CD1c-positive myeloid dendritic cell (primary cell): ENCODE results near the gene IQCC.

Experiments used
- DNase-seq: peaks from one replicate; pipeline ENCODE4 v3.0.0-alpha.2; 2016; ENCODE audit errors: extremely low spot score

Gene IQCC

DNA sequence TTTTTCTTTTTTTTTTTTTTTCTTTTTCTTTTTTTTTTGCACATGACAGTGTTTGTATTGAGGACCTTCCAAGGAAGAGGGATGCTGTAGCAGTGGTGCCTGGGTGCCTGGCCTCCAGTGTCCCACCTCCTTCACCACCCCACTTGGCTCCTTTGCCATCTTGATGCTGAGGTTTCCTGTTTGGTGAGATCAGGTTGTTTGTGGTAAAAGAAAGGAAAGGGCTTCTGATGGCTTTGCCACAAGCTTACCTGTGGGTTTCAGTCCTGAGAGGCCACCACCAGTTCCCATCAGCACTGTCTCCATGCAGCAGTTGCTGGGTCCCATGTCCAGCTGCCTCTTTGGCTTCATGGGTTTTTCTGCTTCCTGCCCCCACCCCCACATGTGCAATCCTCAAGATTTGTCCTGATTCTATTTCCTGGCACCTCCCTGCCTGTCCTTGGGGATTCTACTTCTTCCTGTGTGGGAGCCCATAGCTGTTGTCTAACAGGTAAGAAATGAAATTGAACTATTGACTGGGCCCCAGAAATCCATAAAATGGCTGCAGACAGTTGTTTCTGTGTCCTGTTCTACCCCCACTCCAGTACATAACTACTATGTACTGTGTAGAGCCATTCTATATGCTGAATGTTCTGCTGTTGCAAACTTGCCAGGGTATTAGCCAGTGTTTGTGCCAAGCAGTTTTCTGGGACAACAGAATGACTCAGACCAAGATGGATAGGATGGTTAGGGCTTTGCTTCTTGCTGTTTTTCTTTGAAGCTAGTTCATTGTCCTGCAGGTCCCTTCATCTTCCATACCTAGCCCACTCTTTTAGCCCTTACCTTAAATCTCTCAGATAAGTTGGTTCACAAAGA is 9.3 kb upstream of the IQCC start:
- no peak for DNase-seq

- no peak for DNase-seq
These were observed 8.4 kb upstream of the IQCC start for GRCh38 chr1:32197074-32197473.

DNA sequence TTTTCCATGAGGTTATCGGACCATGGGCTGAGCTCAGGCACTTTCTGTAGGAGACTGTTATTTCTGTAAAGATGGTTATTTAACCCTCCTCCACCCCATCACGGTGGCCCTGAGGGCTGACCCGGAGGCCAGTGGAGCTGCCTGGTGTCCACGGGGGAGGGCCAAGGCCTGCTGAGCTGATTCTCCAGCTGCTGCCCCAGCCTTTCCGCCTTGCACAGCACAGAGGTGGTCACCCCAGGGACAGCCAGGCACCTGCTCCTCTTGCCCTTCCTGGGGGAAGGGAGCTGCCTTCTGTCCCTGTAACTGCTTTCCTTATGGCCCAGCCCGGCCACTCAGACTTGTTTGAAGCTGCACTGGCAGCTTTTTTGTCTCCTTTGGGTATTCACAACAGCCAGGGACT is 7.6 kb upstream of the IQCC start:
- DNase-seq, result no peak

- DNase-seq, result no peak
These were observed 7.0 kb upstream of the IQCC start for GRCh38 chr1:32198237-32199042.

GRCh38 chr1:32199043-32199716 is 6.3 kb upstream of the IQCC start:
- DNase-seq, result no peak

- DNase-seq, result no peak
These were observed 5.8 kb upstream of the IQCC start for GRCh38 chr1:32199717-32200072.

DNA sequence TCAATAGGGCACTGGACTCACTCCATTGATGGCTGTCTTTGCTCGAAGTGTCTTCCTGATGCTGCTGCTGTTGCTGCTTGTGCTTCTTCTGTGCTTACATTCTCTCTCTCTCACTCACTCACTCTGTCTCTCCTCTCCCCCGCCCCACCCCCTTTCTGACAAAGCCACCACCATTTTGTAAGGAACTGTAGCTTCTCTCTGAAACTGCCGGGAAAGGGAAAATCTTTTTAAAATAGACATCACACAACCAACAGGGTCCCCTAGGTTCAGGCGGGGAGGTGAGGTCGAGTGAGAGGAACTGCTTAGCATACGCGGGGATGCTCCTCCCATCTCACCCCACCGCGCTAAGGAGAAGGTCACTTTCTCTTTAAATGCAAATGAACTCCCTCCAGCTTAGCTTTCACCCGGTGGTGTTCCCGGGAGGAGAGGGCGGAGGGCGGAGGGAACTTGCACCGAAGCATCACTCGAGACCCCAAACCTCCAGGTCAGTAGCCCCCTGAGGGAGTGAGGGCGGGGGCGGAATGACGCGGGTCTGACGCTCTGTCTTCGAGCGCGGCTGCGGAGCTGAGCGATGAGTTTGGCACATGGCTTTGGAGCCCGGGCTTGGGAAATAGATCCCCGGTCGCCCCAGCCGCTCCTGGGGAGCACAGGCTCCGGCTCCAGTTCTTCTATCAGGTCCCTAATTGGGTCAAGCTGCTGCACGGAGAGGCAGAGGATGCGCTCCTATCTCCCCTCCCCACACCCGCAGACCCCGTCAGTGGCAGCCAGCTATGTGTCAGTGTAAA is 5.1 kb upstream of the IQCC start, which contains the start of gene CCDC28B:
Gene CCDC28B (plus strand): TSS at position 370 of the 785 bp plus-strand sequence. CDS start 1,341 bp downstream, outside the sequence.
- DNase-seq, result peak; percentile 41

DNA sequence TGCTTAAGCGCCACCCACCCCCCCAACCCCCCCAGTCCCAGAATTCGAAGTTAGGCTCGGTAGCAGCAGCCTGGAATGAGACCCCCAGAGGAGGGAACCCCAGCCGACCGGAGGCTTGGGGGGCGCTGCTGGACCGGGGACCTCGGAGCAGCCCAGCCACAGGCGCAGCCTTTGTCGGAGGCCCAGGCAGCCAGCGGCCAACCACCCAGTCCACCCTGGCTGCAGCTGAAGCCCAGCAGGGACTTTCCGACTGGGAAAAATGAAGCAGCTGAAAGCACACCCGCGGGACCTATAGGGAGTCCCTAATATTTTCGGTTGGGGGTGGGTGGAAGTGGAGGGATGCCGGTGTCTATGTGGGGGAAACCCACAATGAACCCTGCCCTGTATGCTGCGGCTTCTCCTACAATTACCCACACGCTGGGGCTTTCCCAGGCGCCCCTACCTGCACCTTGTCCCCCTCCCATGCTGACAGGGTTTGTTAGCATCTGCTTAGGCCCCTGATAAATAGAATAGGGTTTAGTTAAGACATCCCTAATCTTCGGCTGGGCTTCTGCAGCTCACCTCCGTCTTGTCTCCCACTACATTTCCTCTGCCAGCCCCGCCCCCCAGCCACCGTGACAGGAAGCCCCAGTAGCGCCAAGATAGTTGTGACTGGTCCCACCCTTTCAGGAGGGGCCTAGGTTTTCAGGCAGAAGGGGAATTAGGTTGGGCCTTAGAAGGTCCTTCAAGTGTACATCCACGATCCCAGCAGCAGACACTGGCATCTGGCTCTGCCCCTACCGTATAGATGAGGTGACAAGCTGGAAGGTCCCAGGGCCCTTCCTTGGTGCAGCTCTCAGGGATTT is 4.2 kb upstream of the IQCC start:
- peak; percentile 38 for DNase-seq

- no peak for DNase-seq
These were observed 519 bp upstream of the IQCC start for GRCh38 chr1:32204943-32205361.

DNA sequence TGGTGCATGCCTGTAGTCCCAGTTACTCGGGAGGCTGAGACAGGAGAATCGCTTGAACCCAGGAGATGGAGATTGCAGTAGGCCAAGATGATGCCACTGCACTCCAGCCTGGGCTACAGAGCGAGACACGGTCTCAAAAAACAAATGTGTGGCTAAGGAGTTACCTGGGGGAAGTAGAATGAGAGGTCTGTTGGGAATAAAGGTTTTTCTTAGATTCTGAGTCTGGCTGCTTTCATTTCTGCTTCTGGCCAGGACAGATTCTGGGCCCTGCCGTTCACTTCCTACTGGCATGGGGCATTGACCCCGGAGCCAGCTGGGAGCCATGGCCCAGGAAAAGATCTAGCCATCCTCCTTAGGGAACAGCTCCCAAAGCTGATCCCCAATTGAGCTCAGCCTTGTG is 3.0 kb downstream of the IQCC start:
- no peak for DNase-seq

GRCh38 chr1:32208891-32209328 is 3.4 kb downstream of the IQCC start, which contains the start of gene DCDC2B:
Gene DCDC2B, plus strand, starts transcription at chr1:32209089. Its CDS starts 5 bp downstream, at chr1:32209094.
- DNase-seq, result no peak

- DNase-seq, result peak; percentile 65
These were observed 10.4 kb downstream of the IQCC start for GRCh38 chr1:32215629-32216480.

DNA sequence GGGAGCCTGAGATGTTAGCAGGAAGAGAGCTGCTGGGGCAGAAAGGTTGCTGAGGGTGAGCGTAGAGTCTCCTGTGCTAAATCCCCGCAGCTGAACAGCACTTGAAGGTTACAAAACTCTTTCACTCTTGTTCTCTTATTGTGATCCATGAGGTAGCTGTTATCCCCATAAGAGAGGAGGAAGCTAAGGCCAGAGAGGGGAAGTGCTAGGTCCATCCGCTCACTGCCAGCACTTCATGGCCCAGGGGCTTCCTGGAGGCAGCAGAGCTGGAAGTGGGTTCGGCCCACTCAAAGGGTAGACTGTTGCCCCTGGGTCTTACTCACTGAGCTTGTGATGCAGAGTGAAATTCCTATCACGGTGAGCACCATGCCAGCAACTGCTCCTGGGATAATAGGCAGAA is 11.1 kb downstream of the IQCC start:
- peak; percentile 33 for DNase-seq

DNA sequence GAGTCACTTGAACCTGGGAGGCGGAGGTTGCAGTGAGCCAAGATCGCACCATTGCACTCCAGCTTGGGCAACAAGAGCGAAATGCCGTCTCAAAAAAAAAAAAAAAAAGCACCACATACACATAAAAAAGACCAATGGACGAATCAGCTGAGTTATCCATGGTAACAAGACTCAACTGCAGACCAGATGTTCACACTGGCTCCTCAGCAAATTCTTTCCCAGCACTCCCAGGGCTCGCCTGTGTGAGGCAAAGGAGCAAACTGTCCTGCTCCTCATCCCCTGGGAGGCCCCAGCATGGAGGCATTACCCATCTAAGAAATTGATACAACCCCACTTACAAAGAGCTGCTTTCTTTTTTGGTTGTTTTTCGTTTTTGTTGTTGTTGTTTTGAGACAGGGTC is 13.6 kb downstream of the IQCC start:
- DNase-seq, result no peak

DNA sequence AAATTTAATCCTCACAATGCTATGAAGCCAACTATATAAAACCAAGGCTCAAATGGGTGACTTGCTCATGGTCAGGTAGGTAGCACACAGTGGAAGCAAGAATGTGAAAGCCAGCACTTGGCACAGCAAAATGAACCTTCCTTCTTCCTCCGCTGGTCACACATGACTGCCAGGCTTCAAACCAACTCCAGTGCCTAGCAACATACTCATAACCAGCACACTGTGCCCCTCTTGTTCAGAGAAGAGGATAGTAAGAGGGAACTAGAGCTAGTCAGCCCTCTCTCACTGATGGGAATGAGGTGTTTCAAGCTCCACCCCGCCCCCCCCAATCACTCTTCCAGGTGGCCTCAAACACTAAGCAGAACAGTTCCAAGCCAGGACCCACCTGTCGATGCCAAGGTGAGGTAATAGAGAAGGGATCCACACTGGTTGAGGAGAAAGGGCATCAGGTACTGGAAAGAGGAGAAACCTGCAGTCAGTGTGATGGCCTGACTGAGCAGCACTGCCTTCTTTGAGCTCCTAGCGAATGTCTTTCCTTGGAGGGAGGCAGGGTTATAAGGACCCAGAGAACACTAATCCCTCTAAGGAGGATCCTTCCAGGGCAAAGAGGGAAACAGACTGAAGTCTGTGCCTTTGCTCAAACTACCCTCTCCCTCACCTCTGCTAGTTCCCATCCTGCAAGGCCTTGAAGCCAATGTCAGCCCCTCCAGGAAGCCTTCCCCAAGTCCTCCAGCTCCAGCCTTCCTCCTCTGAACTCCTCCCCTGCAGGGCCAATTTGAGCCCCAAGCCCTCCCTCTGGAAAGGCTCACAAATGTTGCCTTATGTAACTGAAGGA is 15.5 kb downstream of the IQCC start:
- no peak for DNase-seq

- no peak for DNase-seq
These were observed 16.1 kb downstream of the IQCC start for GRCh38 chr1:32221581-32221979.

GRCh38 chr1:32221980-32222755 is 16.7 kb downstream of the IQCC start, which contains the start of the genes EIF3I and TMEM234:
Gene EIF3I, plus strand, starts transcription at chr1:32222407. Its CDS starts 35 bp downstream, at chr1:32222442.
Gene TMEM234, minus strand, starts transcription at chr1:32222353. Its CDS starts 31 bp downstream, at chr1:32222322.
- DNase-seq, result peak; percentile 97

GRCh38 chr1:32223683-32224082 is 18.2 kb downstream of the IQCC start:
- no peak for DNase-seq
